K562 (cell line): ENCODE data around the gene CLNK. TPM values are rescaled to one million over a fixed set of nuclear protein-coding genes. Genes with fewer than 3 reads are reported as not detected.

Experiments
- ATAC-seq: fragments of 200-7000 bp; cut with Tn5 transposase; 3 replicates; pipeline ENCODE4 v1.9.1; 2020; ENCODE audit warnings: moderate library complexity
- BruUV-seq: library from RNA; stranded (reverse); fragments of 400-500 nt; replicated peaks from 2 replicates; lab custom pipeline; 2021; lab: Mats Ljungman, UMichigan
- CTCF ChIA-PET: fragments of 300-600 bp; formaldehyde crosslinking; extraction: SDS; loops from one replicate; lab custom pipeline; 2021; ENCODE audit warnings: low intra/inter-chr PET ratio; lab: Yijun Ruan, JAX
- POLR2A ChIA-PET: fragments of 300-600, 350-650 bp; sonication (Branson Sonifier 250); formaldehyde crosslinking; extraction: SDS; loops from one replicate; lab custom pipeline; 2021; ENCODE audit warnings: antibody characterized with exemption, inconsistent platforms; lab: Yijun Ruan, JAX
- DNase-seq, 4 experiments: peaks; one replicate each; pipeline versions ENCODE4 v3.0.0 to v3.0.0-alpha.2; 2011 to 2018; ENCODE audit warnings: low spot score in 3 of 4, mixed read lengths in 3 of 4; ENCODE audit errors: extremely low read depth in 1 of 4
- FAIRE-seq: peaks from 2 replicates; lab custom pipeline; 2011; peaks lifted over from hg19 to GRCh38; lab: Jason Lieb, UNC
- H2AFZ ChIP-seq: 2 replicates; pipeline ENCODE4 v1.6.0; 2011; ENCODE audit warnings: low read depth, low read length, control low read depth, inconsistent platforms
- H3K27ac ChIP-seq: fragments of 200-600 bp; 3 replicates; pipeline ENCODE4 v1.8.0; 2011; ENCODE audit warnings: low read depth, mild to moderate bottlenecking, control low read depth, inconsistent platforms, low read length, moderate library complexity, mixed read lengths; ENCODE audit errors: extremely low read depth
- H3K27me3 ChIP-seq, 2 experiments: fragments of 300-600 bp in 1 of 2; 2 replicates in 1 of 2; 3 replicates in 1 of 2; pipeline versions ENCODE4 v1.6.0 to v1.8.0; 2011; ENCODE audit warnings: inconsistent platforms in 2 of 2, low read length in 2 of 2, mild to moderate bottlenecking in 1 of 2, mixed read lengths in 1 of 2, moderate library complexity in 1 of 2; ENCODE audit not compliant: control insufficient read depth in 2 of 2, insufficient read depth in 2 of 2
- H3K36me3 ChIP-seq: fragments of 300-600 bp; 3 replicates; pipeline ENCODE4 v1.8.0; 2011; ENCODE audit warnings: mild to moderate bottlenecking, low read length, inconsistent platforms; ENCODE audit not compliant: control insufficient read depth, insufficient read depth
- H3K4me1 ChIP-seq, 2 experiments: fragments of 200-600 bp in 1 of 2; replicated peaks in 1 of 2; 2 replicates in 1 of 2; 3 replicates in 1 of 2; pipeline versions ENCODE4 v1.5.1 to v1.8.0; 2011; ENCODE audit warnings: inconsistent platforms in 2 of 2, low read length in 2 of 2, mild to moderate bottlenecking in 1 of 2, mixed read lengths in 1 of 2, moderate library complexity in 1 of 2; ENCODE audit not compliant: control insufficient read depth in 2 of 2, insufficient read depth in 2 of 2
- H3K4me2 ChIP-seq: 2 replicates; pipeline ENCODE4 v1.6.1; 2011; ENCODE audit warnings: low read length, control low read depth, inconsistent platforms, mixed read lengths; ENCODE audit not compliant: insufficient read depth
- H3K4me3 ChIP-seq: fragments of 200-600 bp; sonication (generic), shearing (Covaris generic); 2 replicates; pipeline ENCODE4 v1.5.1; 2016; ENCODE audit warnings: control low read depth, inconsistent platforms
- H3K79me2 ChIP-seq: fragments of 200-600 bp; 3 replicates; pipeline ENCODE4 v1.8.0; 2011; ENCODE audit warnings: low read length, inconsistent platforms; ENCODE audit not compliant: control insufficient read depth, insufficient read depth
- H3K9ac ChIP-seq, 2 experiments: 2 replicates each; pipeline versions ENCODE4 v1.6.0 to v1.6.1; 2011; ENCODE audit warnings: low read depth in 2 of 2, low read length in 2 of 2, control low read depth in 1 of 2, inconsistent platforms in 1 of 2, mild to moderate bottlenecking in 1 of 2, mixed read lengths in 1 of 2; ENCODE audit not compliant: insufficient read depth in 1 of 2
- H3K9me1 ChIP-seq: one replicate; pipeline ENCODE4 v1.6.0; 2011; ENCODE audit warnings: inconsistent platforms, mild to moderate bottlenecking, low read length, moderate library complexity; ENCODE audit not compliant: control insufficient read depth, insufficient read depth
- H3K9me3 ChIP-seq: replicated peaks from 2 replicates; pipeline ENCODE4 v1.5.1; 2011; ENCODE audit warnings: low read depth, low read length, inconsistent platforms; ENCODE audit not compliant: control insufficient read depth, insufficient read depth
- H4K20me1 ChIP-seq: replicated peaks from 2 replicates; pipeline ENCODE4 v1.6.1; 2011; ENCODE audit warnings: low read length, inconsistent platforms, mixed read lengths; ENCODE audit not compliant: control insufficient read depth, insufficient read depth
- CHD7 ChIP-seq: fragments of 200-600 bp; sonication (generic); IDR thresholded peaks from one replicate; pipeline ENCODE4 v1.6.1; 2012; ENCODE audit warnings: mild to moderate bottlenecking, low read depth, low read length, inconsistent platforms
- ESRRB ChIP-seq: fragments of 250-450 bp; sonication (Bioruptor Pico); IDR thresholded peaks from 2 replicates; pipeline ENCODE4 v1.5.0; 2020; ENCODE audit warnings: mild to moderate bottlenecking, moderate library complexity, borderline replicate concordance
- NELFE ChIP-seq: IDR thresholded peaks from 2 replicates; pipeline ENCODE4 v1.6.1; 2011; ENCODE audit warnings: mild to moderate bottlenecking; ENCODE audit not compliant: insufficient read depth, insufficient read length
- SIX5 ChIP-seq, 2 experiments: IDR thresholded peaks; 2 replicates each; pipeline ENCODE4 v1.6.1; 2011; ENCODE audit warnings: low read length in 2 of 2, borderline replicate concordance in 1 of 2, low read depth in 1 of 2, mild to moderate bottlenecking in 1 of 2, moderate library complexity in 1 of 2; ENCODE audit not compliant: insufficient read depth in 1 of 2
- ZNF639 ChIP-seq, 2 experiments: fragments of 200-800 bp in 1 of 2; sonication (Bioruptor generic) in 1 of 2; sonication (generic) in 1 of 2; formaldehyde crosslinking in 1 of 2; IDR thresholded peaks in 1 of 2; conservative IDR thresholded peaks in 1 of 2; 2 replicates each; pipeline versions ENCODE4 v1.5.0 to v1.6.1; 2016 to 2020; ENCODE audit warnings: missing compliant biosample characterization in 1 of 2, missing genetic modification characterization in 1 of 2, missing genetic modification reagents in 1 of 2
- ZNF740 ChIP-seq, 3 experiments: fragments of 200-800 bp in 1 of 3; sonication (Bioruptor generic) in 1 of 3; sonication (generic) in 1 of 3; formaldehyde crosslinking in 1 of 3; IDR thresholded peaks; 2 replicates each; pipeline versions ENCODE4 v1.6.1 to v1.8.0; 2016 to 2022; ENCODE audit warnings: mild to moderate bottlenecking in 2 of 3, missing compliant biosample characterization in 2 of 3, missing genetic modification characterization in 2 of 3, missing genetic modification reagents in 1 of 3
- WGBS: fragments of 100-300 bp; shearing (Covaris generic); methylation state at CpG from one replicate; pipeline ENCODE4 v1.1.6; 2016; ENCODE audit warnings: low coverage, mixed read lengths; ENCODE audit not compliant: insufficient coverage; ENCODE audit errors: missing lambda C conversion rate; 5-methylcytosine and 5-hydroxymethylcytosine counted together
- in situ Hi-C: fragments of 300-500 bp; cut with MboI; formaldehyde crosslinking; loops from 4 replicates; pipeline ENCODE4 v1.15.0; 2018; ENCODE audit warnings: inconsistent platforms, mixed read lengths
- intact Hi-C: fragments of 100-400 bp; cut with micrococcal nuclease; formaldehyde crosslinking; loops from 2 replicates; pipeline ENCODE4 v1.14.2; 2022
- polyA plus RNA-seq, 8 experiments: library from polyadenylated mRNA; depleted of rRNA in 4 of 8; stranded (reverse) in 5 of 8; unstranded in 3 of 8; fragments of >200 nt; fragmentation: Nextera tagmentation in 2 of 8; fragmentation: Illumina TruSeq in 1 of 8; extraction: Ambion mirVana in 2 of 8; extraction: Trizol in 1 of 8; gene quantifications; 2 replicates each; pipeline versions ENCODE4 v1.2.1 to v1.2.3, GENCODE V29; 2011 to 2014; ENCODE audit warnings: inconsistent platforms in 1 of 8, missing spikeins in 1 of 8
- total RNA-seq, 7 experiments: library from RNA; depleted of rRNA in 6 of 7; stranded (reverse); fragments of >200 nt in 6 of 7; fragmentation: Illumina TruSeq in 2 of 7; extraction: Trizol in 2 of 7; gene quantifications; 2 replicates each; pipeline versions ENCODE4 v1.2.1 to v1.2.3, GENCODE V29; 2011 to 2021; ENCODE audit warnings: low replicate concordance in 1 of 7

The CLNK gene
- total and polyA plus RNA-seq, 9 of the 15 experiments (the other 6 are each of a cell fraction or from before 2014, with no cell fraction given): not detected

DNA sequence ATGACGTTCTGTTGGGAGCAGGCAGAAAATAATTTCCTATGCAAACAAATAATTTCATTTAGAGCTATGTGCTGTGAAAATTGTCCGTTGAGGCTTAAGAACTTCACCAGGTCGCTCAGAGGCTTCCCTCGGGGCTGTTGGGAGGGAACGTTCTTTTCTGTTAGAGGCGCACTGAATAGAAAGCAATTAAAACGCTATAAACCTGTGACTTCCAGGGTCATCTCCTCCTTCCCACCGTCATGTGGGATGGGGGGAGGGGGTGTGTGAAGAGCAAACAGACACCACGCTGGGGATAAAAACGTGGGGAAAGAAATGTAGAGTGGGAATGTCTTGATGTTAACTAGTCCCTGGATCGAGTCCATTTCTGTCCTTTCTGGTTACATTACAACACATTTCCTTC, 192.1 kb downstream of the CLNK start:
- in situ Hi-C loops: no loop called here
- H2AFZ ChIP-seq: no peak overlapping the region; the same call in 1 of the 2 replicates
- H4K20me1 ChIP-seq: no peaks in the 10 kb centered on the region
- no peak for FAIRE-seq
- no peak overlapping the region for H3K4me2 ChIP-seq
- no peaks in the 10 kb centered on the region for H3K36me3 ChIP-seq
- no peaks in the 10 kb centered on the region for H3K9me1 ChIP-seq
- DNase-seq: no peak
- no peaks in the 10 kb centered on the region for H3K9me3 ChIP-seq
- no peak overlapping the region for H3K9ac ChIP-seq
- ATAC-seq: no peak
- ChIA-PET CTCF (no interaction called here), POLR2A (interaction anchor here (1.9 kb wide), 1 partner anchor 11 kb away, joined by 6 read pairs; no protein-coding TSS in a partner anchor)
- WGBS: 20% methylated on average over 11 of the region's 11 CpGs
- peaks cover 0 to 7% of the 10 kb centered on the region in 2 experiments; a peak in 3 of 5 replicates for H3K4me1 ChIP-seq
- H3K4me3 ChIP-seq: no peak overlapping the region
- intact Hi-C loops: no loop called here
- H3K27ac ChIP-seq: no peak overlapping the region
- H3K27me3 ChIP-seq: no peaks in the 10 kb centered on the region
- no TSS peak for BruUV-seq
- H3K79me2 ChIP-seq: no peaks in the 10 kb centered on the region
- TF ChIP-seq NELFE: no peak
- no peak for TF ChIP-seq ZNF639 (CRISPR knock-in tag; conservative IDR thresholded peaks at IDR 0.05 in 1 of 2, IDR thresholded peaks at IDR 0.05 in 1 of 2)
- TF ChIP-seq ESRRB: no peak
- TF ChIP-seq ZNF740 (CRISPR knock-in tag; IDR thresholded peaks at IDR 0.05): no peak
- no peak for TF ChIP-seq ZNF740 (tag; IDR thresholded peaks at IDR 0.05)
- TF ChIP-seq CHD7: no peak
- TF ChIP-seq SIX5 (IDR thresholded peaks at IDR 0.05; ENCODE audit: borderline replicate concordance in 1 of 2, insufficient read depth in 1 of 2, low read depth in 1 of 2, low read length in 2 of 2): no peak
